ENCODE results near the gene FOXR1.
A peak's percentile ranks its signal among the peaks of the same experiment; 100 is the strongest.

FOXR1 gene

GRCh38 chr11:118933486-118933885 is 38.1 kb upstream of the FOXR1 start:
- DNase-seq (ENCODE audit: low spot score): no peak
- peak overlapping the region; percentile 73 to 74 for H3K27ac ChIP-seq

GRCh38 chr11:118935376-118935775 is 36.2 kb upstream of the FOXR1 start:
- H3K27ac ChIP-seq: no peak overlapping the region
- H3K4me3 ChIP-seq: no peak overlapping the region
- no peak for TF ChIP-seq CTCF (IDR thresholded peaks at IDR 0.05)
- no peak for DNase-seq (ENCODE audit: low spot score)

More at GRCh38 chr11:118933486-118933885, 38.1 kb upstream of the FOXR1 start:
- no peak for TF ChIP-seq CTCF (IDR thresholded peaks at IDR 0.05)
- no peak overlapping the region for H3K4me3 ChIP-seq

- Histone ChIP-seq H3K4me3 (no peak overlapping the region), H3K27ac (no peak overlapping the region)
- DNase-seq (ENCODE audit: low spot score): no peak
- no peak for TF ChIP-seq CTCF (IDR thresholded peaks at IDR 0.05)
Observed at GRCh38 chr11:118938491-118939403, 32.8 kb upstream of the FOXR1 start.

- no peak for TF ChIP-seq CTCF (IDR thresholded peaks at IDR 0.05)
- no peak for DNase-seq (ENCODE audit: low spot score)
- Histone ChIP-seq H3K27ac (no peak overlapping the region), H3K4me3 (no peak overlapping the region)
Observed at GRCh38 chr11:118939404-118939915, 32.1 kb upstream of the FOXR1 start.

- Histone ChIP-seq H3K4me3 (no peak overlapping the region), H3K27ac (no peak overlapping the region)
- no peak for DNase-seq (ENCODE audit: low spot score)
- TF ChIP-seq CTCF (IDR thresholded peaks at IDR 0.05): no peak
Observed at GRCh38 chr11:118939953-118940598, 31.5 kb upstream of the FOXR1 start.

- Histone ChIP-seq H3K4me3 (no peak overlapping the region), H3K27ac (no peak overlapping the region)
- TF ChIP-seq CTCF (IDR thresholded peaks at IDR 0.05): no peak
- DNase-seq (ENCODE audit: low spot score): no peak
Observed at GRCh38 chr11:118947091-118947490, 24.5 kb upstream of the FOXR1 start.
